A549 (cell line): ENCODE results near the gene LSM10. TPM values are rescaled to one million over a fixed set of nuclear protein-coding genes. Genes with fewer than 3 reads are reported as not detected.

Experiments
- ATAC-seq, 2 experiments: fragments of 200-7000 bp in 1 of 2; fragments of >200 bp in 1 of 2; cut with Nextera tagmentation in 1 of 2; cut with Tn5 transposase in 1 of 2; 3 replicates each; pipeline versions ENCODE4 v1.8.0 to v1.9.1; 2018 to 2020; ENCODE audit warnings: mild to moderate bottlenecking in 1 of 2, moderate library complexity in 1 of 2
- CTCF ChIA-PET: fragments of 300-600 bp; sonication (Branson Sonifier 250); formaldehyde crosslinking; extraction: SDS; loops from one replicate; lab custom pipeline; 2021; ENCODE audit warnings: antibody characterized with exemption, inconsistent platforms; lab: Yijun Ruan, JAX
- POLR2A ChIA-PET: fragments of 350-600 bp; formaldehyde crosslinking; extraction: SDS; loops from one replicate; lab custom pipeline; 2021; ENCODE audit warnings: antibody characterized with exemption, inconsistent platforms; lab: Yijun Ruan, JAX
- DNase-seq, 2 experiments: peaks; one replicate each; pipeline versions ENCODE4 v3.0.0 to v3.0.0-alpha.2; 2011 to 2016; ENCODE audit warnings: low read depth in 1 of 2, low spot score in 1 of 2
- FAIRE-seq: peaks from 2 replicates; lab custom pipeline; 2011; peaks lifted over from hg19 to GRCh38; lab: Jason Lieb, UNC
- H3K27ac ChIP-seq, 2 experiments: fragments of >200 bp; sonication (Bioruptor Twin); formaldehyde crosslinking; 3 replicates each; pipeline ENCODE4 v1.5.1; 2016 to 2017
- H3K4me1 ChIP-seq: fragments of >200 bp; sonication (Bioruptor Twin); formaldehyde crosslinking; 3 replicates; pipeline ENCODE4 v1.6.1; 2016
- H3K4me2 ChIP-seq: fragments of >200 bp; sonication (Bioruptor Twin); formaldehyde crosslinking; 3 replicates; pipeline ENCODE4 v1.6.1; 2016
- H3K4me3 ChIP-seq: fragments of >200 bp; sonication (Bioruptor Twin); formaldehyde crosslinking; 3 replicates; pipeline ENCODE4 v1.5.1; 2016
- H3K9me3 ChIP-seq: fragments of >200 bp; sonication (Bioruptor Twin); formaldehyde crosslinking; 3 replicates; pipeline ENCODE4 v1.6.1; 2016
- BCL3 ChIP-seq: fragments of >200 bp; sonication (Bioruptor Twin); formaldehyde crosslinking; IDR thresholded peaks from 3 replicates; pipeline ENCODE4 v1.6.1; 2016
- CBX8 ChIP-seq: fragments of 200-600 bp; sonication (generic); IDR thresholded peaks from 2 replicates; pipeline ENCODE4 v1.6.1; 2016
- ELK1 ChIP-seq: fragments of 150-350 bp; IDR thresholded peaks from 2 replicates; pipeline ENCODE4 v1.6.1; 2014; ENCODE audit warnings: low read depth, mild to moderate bottlenecking, low read length
- GATA3 ChIP-seq: IDR thresholded peaks from 2 replicates; pipeline ENCODE4 v1.6.1; 2012; ENCODE audit warnings: borderline replicate concordance
- KDM5A ChIP-seq: fragments of 200-600 bp; sonication (generic); IDR thresholded peaks from 2 replicates; pipeline ENCODE4 v1.6.1; 2016; ENCODE audit warnings: antibody characterized with exemption, mild to moderate bottlenecking
- MAFK ChIP-seq: fragments of 450-650 bp; IDR thresholded peaks from 2 replicates; pipeline ENCODE4 v1.6.1; 2014; ENCODE audit not compliant: partially characterized antibody
- PHF8 ChIP-seq: fragments of 200-600 bp; sonication (generic); IDR thresholded peaks from 2 replicates; pipeline ENCODE4 v1.6.1; 2016; ENCODE audit warnings: low read depth, mild to moderate bottlenecking, antibody characterized with exemption, moderate library complexity, borderline replicate concordance
- POLR2A ChIP-seq: IDR thresholded peaks from 2 replicates; pipeline ENCODE4 v1.6.1; 2012; ENCODE audit warnings: mild to moderate bottlenecking, low read length
- REST ChIP-seq: fragments of 200-600 bp; sonication (generic); IDR thresholded peaks from 2 replicates; pipeline ENCODE4 v1.6.1; 2016; ENCODE audit warnings: antibody characterized with exemption, mild to moderate bottlenecking, moderate library complexity
- SMC3 ChIP-seq: fragments of >200 bp; sonication (Bioruptor Twin); formaldehyde crosslinking; IDR thresholded peaks from 3 replicates; pipeline ENCODE4 v1.6.1; 2018; ENCODE audit warnings: inconsistent platforms
- USF2 ChIP-seq: fragments of 450-650 bp; IDR thresholded peaks from 2 replicates; pipeline ENCODE4 v1.6.1; 2014; ENCODE audit warnings: antibody characterized with exemption
- ZFP36 ChIP-seq: fragments of 450-650 bp; IDR thresholded peaks from 2 replicates; pipeline ENCODE4 v1.6.1; 2014; ENCODE audit warnings: borderline replicate concordance; ENCODE audit not compliant: partially characterized antibody
- whole genome bisulfite sequencing: methylation state at CpG from one replicate; pipeline ENCODE4 v1.1.6; 2017; ENCODE audit errors: missing lambda C conversion rate; 5-methylcytosine and 5-hydroxymethylcytosine counted together
- polyA plus RNA-seq, 4 experiments: library from polyadenylated mRNA; depleted of rRNA in 3 of 4; stranded (reverse); fragments of >200 nt; fragmentation: RNase III in 1 of 4; extraction: RNeasy Plus Mini Kit Qiagen cat#74134 plus additional on column Dnase treatment in 1 of 4; gene quantifications; 2 replicates in 3 of 4; 3 replicates in 1 of 4; pipeline ENCODE4 v1.2.3, GENCODE V29; 2011 to 2017

Gene LSM10
- polyA plus RNA-seq, 2 of the 4 experiments (the other 2 are of a cell fraction), result 40.7 to 44.3 TPM

- TF ChIP-seq MAFK (peak; percentile 49), REST (no peak), BCL3 (peak; percentile 72; the same call in 2 of the 3 replicates), SMC3 (peak; percentile 24; the same call in 1 of the 3 replicates), ELK1 (no peak)
Measured at GRCh38 chr1:36386265-36387140, 11.2 kb downstream of the LSM10 start (continued).

- H3K9me3 ChIP-seq, result no peaks in the 10 kb centered on the region
- FAIRE-seq (no peak), DNase-seq (peak; percentile 83 to 98), ATAC-seq (peak; percentile 83 to 94)
- POLR2A ChIA-PET, result interaction anchor here (1.1 to 3.7 kb wide), 6 partner anchors 12 to 236 kb away, joined by 4 to 40 read pairs (median 7); partner anchors contain the start of genes LSM10 and TRAPPC3
- H3K4me3 ChIP-seq, result peak within 1 kb of the TSS; percentile 72
- peak within 1 kb of the TSS; percentile 96 to 100 for H3K27ac ChIP-seq
- H3K4me1 ChIP-seq, result peaks cover 28% of the 10 kb centered on the region
- CTCF ChIA-PET, result interaction anchor here (2.7 to 4.2 kb wide), 2 partner anchors 17 to 42 kb away, joined by 10 to 25 read pairs; no protein-coding TSS in a partner anchor
- TF ChIP-seq KDM5A (no peak), CBX8 (no peak), PHF8 (peak; percentile 53; the same call in 1 of the 2 replicates), GATA3 (peak; percentile 89), POLR2A (peak; percentile 29; the same call in 1 of the 2 replicates)
- peak within 1 kb of the TSS; percentile 98 for H3K4me2 ChIP-seq
- WGBS, result under 1% methylated on average over 11 of the region's 82 CpGs
Measured at GRCh38 chr1:36385410-36386264, 12.1 kb downstream of the LSM10 start, which contains the start of gene STK40. STK40 (minus strand) TSS chr1:36385924; CDS start chr1:36361332, 24,592 bp downstream.

- H3K4me1 ChIP-seq, result peaks cover 28% of the 10 kb centered on the region
- 4% methylated on average over 25 of the region's 25 CpGs for WGBS
- POLR2A ChIA-PET, result interaction anchor here (3.7 kb wide), 1 partner anchor 13 kb away, joined by 40 read pairs; the partner anchor contains the start of gene LSM10
- H3K4me2 ChIP-seq, result peak overlapping the region; percentile 96
- peak overlapping the region; percentile 72 for H3K4me3 ChIP-seq
- TF ChIP-seq USF2, result no peak
- no peak for TF ChIP-seq ZFP36
- no peak for FAIRE-seq
- peak in 1 of 2 experiments; percentile 31 for DNase-seq
- CTCF ChIA-PET, result interaction anchor here (0.7 to 4.2 kb wide), 3 partner anchors 8 to 42 kb away, joined by 3 to 25 read pairs (median 10); no protein-coding TSS in a partner anchor
- peak overlapping the region; percentile 90 to 96 for H3K27ac ChIP-seq
- peak in 1 of 2 experiments; percentile 10; a peak in 2 of 6 replicates for ATAC-seq
- H3K9me3 ChIP-seq, result no peaks in the 10 kb centered on the region
Measured at GRCh38 chr1:36384542-36385409, 12.9 kb downstream of the LSM10 start.
